GM19238 (cell line): ENCODE data around the gene APLN.

Experiments
- DNase-seq: peaks from one replicate; pipeline ENCODE4 v3.0.0; 2011; ENCODE audit warnings: low spot score; ENCODE audit not compliant: insufficient read length

Gene APLN

GRCh38 chrX:129599499-129599898 lies 55.3 kb downstream of the APLN start:
- no peak for DNase-seq

- no peak for DNase-seq
These were observed 56.9 kb downstream of the APLN start for GRCh38 chrX:129597905-129598304.

DNA sequence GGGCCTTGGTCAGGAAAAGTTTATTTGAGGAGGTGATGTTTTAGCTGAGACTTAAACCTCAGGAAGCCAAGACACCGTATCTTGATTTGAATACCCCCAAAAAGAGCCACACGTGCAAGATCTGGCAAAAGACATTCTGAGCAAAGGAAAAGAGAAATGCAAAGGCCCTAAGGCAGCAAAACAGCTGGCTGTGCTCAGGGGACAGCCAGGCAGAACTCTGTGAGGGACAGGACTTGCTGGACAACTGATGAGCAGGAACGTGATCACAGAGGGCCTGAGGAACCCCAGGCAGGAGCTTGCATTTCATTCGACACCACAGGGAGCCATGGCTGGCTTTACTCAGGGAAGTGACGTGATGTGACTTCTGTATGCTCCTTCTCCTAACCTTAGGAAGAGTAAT lies 58.7 kb downstream of the APLN start:
- DNase-seq, result no peak
